ENCODE results near the gene CYP2R1. TPM values are rescaled to one million over a fixed set of nuclear protein-coding genes. Genes with fewer than 3 reads are reported as not detected.

CYP2R1 gene
- total and polyA plus RNA-seq, 2 of the 13 experiments (the other 11 are each of a cell fraction or from before 2014, with no cell fraction given), result 0.59 to 0.60 TPM

GRCh38 chr11:14857621-14858020 is 34.4 kb downstream of the CYP2R1 start:
- no peak for TF ChIP-seq ARNTL (CRISPR knock-in tag; IDR thresholded peaks at IDR 0.05)
- no peak for TF ChIP-seq SP4 (CRISPR knock-in tag; IDR thresholded peaks at IDR 0.05)
- no peak for TF ChIP-seq ZBTB40 (IDR thresholded peaks at IDR 0.05)
- TF ChIP-seq ZBTB40 (CRISPR knock-in tag; IDR thresholded peaks at IDR 0.05), result no peak
- TF ChIP-seq BRF2 (CRISPR knock-in tag; IDR thresholded peaks at IDR 0.05), result no peak
- peaks cover 3 to 4% of the 10 kb centered on the region in 2 experiments; a peak in 1 of 5 replicates for H3K36me3 ChIP-seq (replicated peaks in 1 of 2; ENCODE audit: control insufficient read depth in 1 of 2, insufficient read depth in 2 of 2, low read length in 2 of 2)
- in situ Hi-C loops (cut with HindIII; ENCODE audit: extremely low pct_ligation_motif_present, low pct_unique_long_range_greater_than_20kb), result no loop called here
- H3K4me3 ChIP-seq (replicated peaks in 1 of 3; ENCODE audit: insufficient read depth in 1 of 3, low read depth in 2 of 3, low read length in 3 of 3), result no peak overlapping the region
- DNase-seq (ENCODE audit: low spot score), result no peak
- intact Hi-C loops (cut with micrococcal nuclease; ENCODE audit: unreplicated experiment), result no loop called here
- 96% methylated on average over 3 of the region's 3 CpGs for WGBS (ENCODE audit: low lambda C conversion rate)
- CTCF ChIA-PET (ENCODE audit: low intra/inter-chr PET ratio, low total read pairs), result no interaction called here
- no peaks in the 10 kb centered on the region for H4K20me1 ChIP-seq (ENCODE audit: insufficient read depth, low read length)
- H3K4me2 ChIP-seq (ENCODE audit: low read depth, low read length), result no peak overlapping the region
- H3K79me2 ChIP-seq (ENCODE audit: insufficient read depth, low read length), result no peaks in the 10 kb centered on the region
- no peak overlapping the region for H2AFZ ChIP-seq (ENCODE audit: low read length)
- H3K27me3 ChIP-seq (ENCODE audit: control insufficient read depth in 1 of 2, insufficient read depth in 2 of 2, low read length in 2 of 2), result no peaks in the 10 kb centered on the region
- POLR2A ChIA-PET, result no interaction called here
- no TSS peak for BruUV-seq (replicated peaks)
- no peak for FAIRE-seq
- H3K9ac ChIP-seq (ENCODE audit: insufficient read depth, low read depth, low read length), result no peak overlapping the region
- no peaks in the 10 kb centered on the region for H3K9me3 ChIP-seq (ENCODE audit: low read length)
- ATAC-seq, result no peak
- no peak overlapping the region for H3K27ac ChIP-seq (ENCODE audit: extremely low read length, insufficient read depth, low read length)
- peaks cover 12% of the 10 kb centered on the region for H3K4me1 ChIP-seq (ENCODE audit: insufficient read depth, low read length)

All from HepG2 (cell line).